ENCODE data around the gene ZNF316.

The ZNF316 gene

DNA sequence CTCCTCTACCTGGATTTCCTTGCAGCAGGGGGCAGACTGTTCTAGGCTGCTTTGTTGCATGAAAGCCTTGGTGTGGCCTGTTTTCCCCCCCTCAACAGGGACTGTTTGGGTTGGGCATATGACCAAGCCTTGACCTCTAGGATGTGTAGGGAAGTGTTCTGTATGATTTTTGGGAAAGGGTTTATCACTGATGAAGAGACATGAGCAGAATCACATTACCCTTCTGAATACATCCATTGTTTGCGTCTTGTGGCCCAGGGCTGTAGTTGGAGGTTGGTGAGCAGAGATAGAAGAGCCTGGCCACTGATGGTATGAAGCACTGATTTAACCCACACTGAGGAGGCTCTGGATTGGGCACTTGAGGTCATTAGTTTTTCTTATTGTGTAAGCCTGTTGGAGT lies 43.0 kb downstream of the ZNF316 start:
- DNase-seq (ENCODE audit: low spot score) = no peak
- in situ Hi-C loops (cut with MboI; ENCODE audit: low pct_unique_long_range_greater_than_20kb, low sequenced_read_pairs, unreplicated experiment) = no loop called here
- TF ChIP-seq, protein P1, sequence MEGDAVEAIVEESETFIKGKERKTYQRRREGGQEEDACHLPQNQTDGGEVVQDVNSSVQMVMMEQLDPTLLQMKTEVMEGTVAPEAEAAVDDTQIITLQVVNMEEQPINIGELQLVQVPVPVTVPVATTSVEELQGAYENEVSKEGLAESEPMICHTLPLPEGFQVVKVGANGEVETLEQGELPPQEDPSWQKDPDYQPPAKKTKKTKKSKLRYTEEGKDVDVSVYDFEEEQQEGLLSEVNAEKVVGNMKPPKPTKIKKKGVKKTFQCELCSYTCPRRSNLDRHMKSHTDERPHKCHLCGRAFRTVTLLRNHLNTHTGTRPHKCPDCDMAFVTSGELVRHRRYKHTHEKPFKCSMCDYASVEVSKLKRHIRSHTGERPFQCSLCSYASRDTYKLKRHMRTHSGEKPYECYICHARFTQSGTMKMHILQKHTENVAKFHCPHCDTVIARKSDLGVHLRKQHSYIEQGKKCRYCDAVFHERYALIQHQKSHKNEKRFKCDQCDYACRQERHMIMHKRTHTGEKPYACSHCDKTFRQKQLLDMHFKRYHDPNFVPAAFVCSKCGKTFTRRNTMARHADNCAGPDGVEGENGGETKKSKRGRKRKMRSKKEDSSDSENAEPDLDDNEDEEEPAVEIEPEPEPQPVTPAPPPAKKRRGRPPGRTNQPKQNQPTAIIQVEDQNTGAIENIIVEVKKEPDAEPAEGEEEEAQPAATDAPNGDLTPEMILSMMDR (IDR thresholded peaks at IDR 0.05; ENCODE audit: extremely low read depth, insufficient read depth, missing control alignments) = no peak

DNA sequence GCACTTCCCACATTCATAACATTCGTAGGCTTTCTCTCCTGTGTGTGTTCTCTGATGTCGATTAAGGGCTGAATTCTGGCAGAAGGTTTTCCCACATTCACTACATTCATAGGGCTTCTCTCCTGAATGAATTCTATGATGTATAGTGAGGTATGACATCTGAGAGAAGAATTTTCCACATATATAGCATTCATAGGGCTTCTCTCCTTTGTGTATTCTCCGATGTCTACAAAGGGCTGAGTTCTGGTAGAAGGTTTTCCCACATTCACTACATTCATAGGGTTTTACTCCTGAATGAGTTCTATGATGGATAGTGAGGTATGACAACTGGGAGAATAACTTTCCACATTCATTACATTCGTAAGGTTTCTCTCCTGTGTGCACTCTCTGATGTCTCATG lies 54.0 kb downstream of the ZNF316 start:
- TF ChIP-seq, protein P1 (IDR thresholded peaks at IDR 0.05; ENCODE audit: extremely low read depth, insufficient read depth, missing control alignments) = no peak
- in situ Hi-C loops (cut with MboI; ENCODE audit: low pct_unique_long_range_greater_than_20kb, low sequenced_read_pairs, unreplicated experiment) = no loop called here
- no peak for DNase-seq (ENCODE audit: low spot score)

DNA sequence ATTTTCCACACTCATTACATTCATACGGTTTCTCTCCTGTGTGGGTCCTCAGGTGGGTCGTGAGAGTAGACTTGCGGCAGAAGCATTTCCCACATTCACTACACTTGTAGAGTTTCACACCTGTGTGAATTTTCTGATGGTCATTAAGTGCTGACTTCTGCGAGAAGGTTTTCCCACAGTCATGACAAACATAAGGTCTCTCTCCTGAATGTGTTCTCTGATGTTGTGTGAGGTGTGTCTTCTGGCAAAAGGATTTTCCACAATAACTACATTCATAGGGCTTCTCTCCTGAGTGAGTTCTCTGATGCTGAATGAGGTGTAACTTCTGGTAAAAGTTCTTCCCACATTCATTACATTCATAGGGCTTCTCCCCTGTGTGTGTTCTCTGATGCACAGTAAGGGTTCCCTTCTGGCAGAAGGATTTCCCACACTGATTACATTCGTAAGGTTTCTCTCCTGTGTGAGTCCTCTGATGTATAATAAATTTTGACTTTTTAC lies 54.5 kb downstream of the ZNF316 start:
- no peak for DNase-seq (ENCODE audit: low spot score)
- in situ Hi-C loops (cut with MboI; ENCODE audit: low pct_unique_long_range_greater_than_20kb, low sequenced_read_pairs, unreplicated experiment) = no loop called here
- TF ChIP-seq, protein P1 (IDR thresholded peaks at IDR 0.05; ENCODE audit: extremely low read depth, insufficient read depth, missing control alignments) = no peak

DNA sequence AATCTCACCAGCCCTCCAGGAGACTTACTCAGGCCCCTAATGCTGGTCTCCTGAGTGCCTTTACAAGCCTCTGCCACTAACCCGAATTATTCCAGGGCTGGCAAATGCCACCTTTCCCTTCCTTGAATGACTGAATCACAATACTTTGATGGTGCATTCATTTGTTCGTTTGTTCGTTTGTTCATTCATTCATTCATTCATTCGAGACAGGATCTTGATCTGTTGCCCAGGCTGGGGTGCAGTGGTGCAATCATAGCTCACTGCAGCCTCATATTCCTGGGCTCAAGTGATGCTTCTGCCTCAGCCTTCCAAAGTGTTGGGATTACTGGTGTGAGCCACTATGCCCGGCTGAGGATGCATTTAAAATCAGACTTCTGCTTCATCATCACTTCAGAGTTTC lies 63.7 kb downstream of the ZNF316 start:
- in situ Hi-C loops (cut with MboI; ENCODE audit: low pct_unique_long_range_greater_than_20kb, low sequenced_read_pairs, unreplicated experiment) = no loop called here
- TF ChIP-seq, protein P1 (IDR thresholded peaks at IDR 0.05; ENCODE audit: extremely low read depth, insufficient read depth, missing control alignments) = no peak
- DNase-seq (ENCODE audit: low spot score) = no peak

DNA sequence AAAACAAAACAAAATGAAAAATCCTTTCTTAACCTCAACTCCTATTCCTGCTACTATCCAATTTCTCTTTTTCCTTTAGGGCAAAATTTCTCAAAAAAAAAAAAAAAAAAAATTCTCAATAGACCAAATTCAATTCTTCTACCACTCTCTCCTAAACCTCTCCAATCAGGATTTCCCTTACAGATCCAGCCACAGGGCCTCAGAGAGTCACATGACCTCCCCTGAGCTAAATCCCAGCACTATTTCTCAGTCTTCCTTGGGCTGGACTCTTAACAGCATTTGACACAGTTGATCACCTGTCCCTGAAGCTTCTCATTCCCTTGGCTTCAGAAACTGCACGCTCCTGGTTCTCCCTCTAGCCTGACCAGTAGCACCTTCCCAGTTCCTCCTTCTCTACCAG lies 64.7 kb downstream of the ZNF316 start:
- in situ Hi-C loops (cut with MboI; ENCODE audit: low pct_unique_long_range_greater_than_20kb, low sequenced_read_pairs, unreplicated experiment) = no loop called here
- TF ChIP-seq, protein P1 (IDR thresholded peaks at IDR 0.05; ENCODE audit: extremely low read depth, insufficient read depth, missing control alignments) = no peak
- no peak for DNase-seq (ENCODE audit: low spot score)

All from GM13977 (cell line).